ENCODE measurements around the gene SLC5A9. TPM values are rescaled to one million over a fixed set of nuclear protein-coding genes. Genes with fewer than 3 reads are reported as not detected.

SLC5A9 gene
- total RNA-seq, 1 donor from 2014 or later = not detected

DNA sequence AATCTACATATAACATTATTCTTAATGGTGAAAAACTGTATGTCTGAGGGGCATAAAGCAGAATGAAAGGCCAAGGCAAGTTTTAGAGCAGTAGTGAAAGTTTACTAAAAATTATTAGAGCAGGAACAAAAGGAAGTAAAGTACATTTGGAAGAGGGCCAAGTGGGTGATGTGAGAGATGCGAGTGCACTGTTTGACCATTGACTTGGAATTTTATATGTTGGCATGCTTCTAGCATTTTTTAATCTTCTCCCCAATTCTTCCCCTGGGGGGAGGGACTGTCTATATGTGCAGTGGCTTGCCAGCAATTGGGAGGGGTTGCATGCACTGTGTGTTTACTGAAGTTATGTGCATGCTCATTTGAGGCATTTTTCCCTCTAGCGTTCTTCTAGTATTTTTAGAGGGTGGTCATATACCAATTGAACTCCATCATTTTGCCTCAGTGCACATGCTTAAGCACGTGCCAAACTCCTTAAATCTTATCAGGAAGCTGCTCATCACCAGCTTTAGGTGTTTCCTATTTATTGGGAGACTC lies 36.1 kb upstream of the SLC5A9 start:
- Mint-ChIP-seq H3K9me3 (ENCODE audit: unreplicated experiment) (peaks cover 10% of the 10 kb centered on the region), H3K4me1 (ENCODE audit: low read depth, unreplicated experiment) (peaks cover 3% of the 10 kb centered on the region), H3K27ac (ENCODE audit: unreplicated experiment) (no peak overlapping the region), H3K4me3 (ENCODE audit: unreplicated experiment) (no peak overlapping the region), H3K36me3 (ENCODE audit: unreplicated experiment) (peaks cover 18% of the 10 kb centered on the region), H3K27me3 (ENCODE audit: unreplicated experiment) (peaks cover 1% of the 10 kb centered on the region)
- DNase-seq = no peak
- TF ChIP-seq, protein P1, sequence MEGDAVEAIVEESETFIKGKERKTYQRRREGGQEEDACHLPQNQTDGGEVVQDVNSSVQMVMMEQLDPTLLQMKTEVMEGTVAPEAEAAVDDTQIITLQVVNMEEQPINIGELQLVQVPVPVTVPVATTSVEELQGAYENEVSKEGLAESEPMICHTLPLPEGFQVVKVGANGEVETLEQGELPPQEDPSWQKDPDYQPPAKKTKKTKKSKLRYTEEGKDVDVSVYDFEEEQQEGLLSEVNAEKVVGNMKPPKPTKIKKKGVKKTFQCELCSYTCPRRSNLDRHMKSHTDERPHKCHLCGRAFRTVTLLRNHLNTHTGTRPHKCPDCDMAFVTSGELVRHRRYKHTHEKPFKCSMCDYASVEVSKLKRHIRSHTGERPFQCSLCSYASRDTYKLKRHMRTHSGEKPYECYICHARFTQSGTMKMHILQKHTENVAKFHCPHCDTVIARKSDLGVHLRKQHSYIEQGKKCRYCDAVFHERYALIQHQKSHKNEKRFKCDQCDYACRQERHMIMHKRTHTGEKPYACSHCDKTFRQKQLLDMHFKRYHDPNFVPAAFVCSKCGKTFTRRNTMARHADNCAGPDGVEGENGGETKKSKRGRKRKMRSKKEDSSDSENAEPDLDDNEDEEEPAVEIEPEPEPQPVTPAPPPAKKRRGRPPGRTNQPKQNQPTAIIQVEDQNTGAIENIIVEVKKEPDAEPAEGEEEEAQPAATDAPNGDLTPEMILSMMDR (IDR thresholded peaks at IDR 0.05; ENCODE audit: partially characterized antibody, unreplicated experiment) = no peak

DNA sequence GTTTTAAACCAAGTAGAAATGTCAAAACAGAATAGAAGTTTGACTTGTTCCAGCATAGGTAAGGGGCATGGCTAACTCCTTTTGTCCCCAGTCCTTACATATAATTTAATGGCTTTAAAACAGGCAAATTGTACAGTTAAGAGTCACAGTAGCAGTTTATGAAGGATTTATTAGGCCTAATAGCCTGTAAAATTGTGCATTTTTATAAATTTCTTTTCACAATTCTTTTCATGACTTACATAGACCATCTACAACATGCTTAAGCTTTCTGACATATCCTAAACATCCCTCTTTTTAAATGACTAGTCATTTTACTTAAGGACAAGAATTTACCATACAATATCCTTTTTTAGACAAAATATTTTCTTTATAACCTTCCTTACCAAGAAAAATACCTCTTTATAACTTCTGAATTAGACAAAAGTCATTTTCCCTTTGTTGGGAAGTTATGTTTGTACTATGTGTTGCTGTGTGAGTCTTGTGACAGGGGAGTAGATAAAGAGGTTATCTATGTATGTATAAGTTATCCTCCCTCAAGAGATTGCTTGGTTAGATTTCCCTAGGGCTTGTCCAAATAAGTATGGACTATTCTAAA lies 34.5 kb upstream of the SLC5A9 start:
- Mint-ChIP-seq H3K4me3 (ENCODE audit: unreplicated experiment) (no peak overlapping the region), H3K4me1 (ENCODE audit: low read depth, unreplicated experiment) (no peaks in the 10 kb centered on the region), H3K9me3 (ENCODE audit: unreplicated experiment) (peaks cover 11% of the 10 kb centered on the region), H3K27ac (ENCODE audit: unreplicated experiment) (no peak overlapping the region), H3K36me3 (ENCODE audit: unreplicated experiment) (peaks cover 21% of the 10 kb centered on the region), H3K27me3 (ENCODE audit: unreplicated experiment) (peaks cover 1% of the 10 kb centered on the region)
- DNase-seq = no peak
- TF ChIP-seq, protein P1 (IDR thresholded peaks at IDR 0.05; ENCODE audit: partially characterized antibody, unreplicated experiment) = no peak

DNA sequence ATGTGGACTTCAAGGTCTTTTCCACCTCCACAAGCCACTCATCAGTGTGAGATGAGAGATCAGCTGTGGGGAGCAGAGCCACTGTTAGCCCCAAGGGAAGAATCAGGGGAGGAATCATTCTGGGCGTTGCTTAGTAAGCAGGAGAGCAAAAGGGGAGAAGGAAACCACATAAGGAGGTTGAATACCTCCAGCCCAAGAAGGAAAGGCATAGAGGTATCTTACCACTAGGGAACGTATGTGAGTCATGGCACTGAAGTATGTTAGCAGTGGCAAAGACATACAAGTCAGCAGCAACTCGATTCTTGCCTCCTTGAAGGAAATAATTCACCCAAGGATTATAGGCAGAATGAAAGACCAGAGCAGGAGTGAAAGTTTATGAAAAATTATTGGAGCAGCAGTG lies 31.6 kb upstream of the SLC5A9 start:
- Mint-ChIP-seq H3K9me3 (ENCODE audit: unreplicated experiment) (peaks cover 11% of the 10 kb centered on the region), H3K27ac (ENCODE audit: unreplicated experiment) (no peak overlapping the region), H3K4me1 (ENCODE audit: low read depth, unreplicated experiment) (no peaks in the 10 kb centered on the region), H3K4me3 (ENCODE audit: unreplicated experiment) (no peak overlapping the region), H3K36me3 (ENCODE audit: unreplicated experiment) (peaks cover 21% of the 10 kb centered on the region), H3K27me3 (ENCODE audit: unreplicated experiment) (peaks cover 1% of the 10 kb centered on the region)
- TF ChIP-seq, protein P1 (IDR thresholded peaks at IDR 0.05; ENCODE audit: partially characterized antibody, unreplicated experiment) = no peak
- DNase-seq = no peak

DNA sequence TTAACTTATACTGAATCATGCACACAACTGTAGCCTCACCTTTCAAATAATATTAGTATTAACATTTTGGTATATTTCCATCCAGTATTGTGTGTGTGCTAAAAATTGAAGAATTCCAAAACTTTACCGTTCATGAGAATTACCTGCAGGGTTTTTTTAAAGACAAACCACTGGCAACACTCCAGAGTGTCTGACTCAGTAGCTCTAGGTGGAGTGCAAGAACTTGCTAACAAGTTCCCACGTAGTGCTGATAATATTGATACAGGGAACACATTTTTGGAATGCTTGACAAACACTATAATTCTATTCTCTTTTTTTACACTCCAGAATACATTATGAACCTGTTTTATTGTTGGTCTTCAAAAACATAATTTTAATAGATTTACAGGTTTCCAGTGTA lies 27.7 kb upstream of the SLC5A9 start:
- no peak overlapping the region for H3K4me3 Mint-ChIP-seq (ENCODE audit: unreplicated experiment)
- peaks cover 16% of the 10 kb centered on the region for H3K36me3 Mint-ChIP-seq (ENCODE audit: unreplicated experiment)
- H3K4me1 Mint-ChIP-seq (ENCODE audit: low read depth, unreplicated experiment) = no peaks in the 10 kb centered on the region
- H3K27me3 Mint-ChIP-seq (ENCODE audit: unreplicated experiment) = peaks cover 1% of the 10 kb centered on the region
- DNase-seq = no peak
- peaks cover 5% of the 10 kb centered on the region for H3K9me3 Mint-ChIP-seq (ENCODE audit: unreplicated experiment)
- TF ChIP-seq, protein P1 (IDR thresholded peaks at IDR 0.05; ENCODE audit: partially characterized antibody, unreplicated experiment) = no peak
- H3K27ac Mint-ChIP-seq (ENCODE audit: unreplicated experiment) = no peak overlapping the region

GRCh38 chr1:48196237-48196636 lies 26.3 kb upstream of the SLC5A9 start:
- TF ChIP-seq, protein P1 (IDR thresholded peaks at IDR 0.05; ENCODE audit: partially characterized antibody, unreplicated experiment) = no peak
- Mint-ChIP-seq H3K27me3 (ENCODE audit: unreplicated experiment) (no peaks in the 10 kb centered on the region), H3K4me1 (ENCODE audit: low read depth, unreplicated experiment) (no peaks in the 10 kb centered on the region), H3K36me3 (ENCODE audit: unreplicated experiment) (peaks cover 4% of the 10 kb centered on the region), H3K4me3 (ENCODE audit: unreplicated experiment) (no peak overlapping the region), H3K27ac (ENCODE audit: unreplicated experiment) (no peak overlapping the region), H3K9me3 (ENCODE audit: unreplicated experiment) (peaks cover 5% of the 10 kb centered on the region)
- no peak for DNase-seq

Data from glutamatergic neuron (in vitro differentiated cells).